AG09319 (cell line): ENCODE measurements around the gene RGS14.
A peak's percentile ranks its signal among the peaks of the same experiment; 100 is the strongest.

Experiments
- DNase-seq: peaks from one replicate; pipeline ENCODE4 v3.0.0-alpha.2; 2010; ENCODE audit warnings: low read depth; ENCODE audit errors: extremely low read depth
- TF ChIP-seq, protein P1 (sequence below): IDR thresholded peaks from 2 replicates; pipeline ENCODE4 v1.5.1; 2011; ENCODE audit warnings: low read depth, mild to moderate bottlenecking, inconsistent platforms, low read length, moderate library complexity

Gene RGS14

DNA sequence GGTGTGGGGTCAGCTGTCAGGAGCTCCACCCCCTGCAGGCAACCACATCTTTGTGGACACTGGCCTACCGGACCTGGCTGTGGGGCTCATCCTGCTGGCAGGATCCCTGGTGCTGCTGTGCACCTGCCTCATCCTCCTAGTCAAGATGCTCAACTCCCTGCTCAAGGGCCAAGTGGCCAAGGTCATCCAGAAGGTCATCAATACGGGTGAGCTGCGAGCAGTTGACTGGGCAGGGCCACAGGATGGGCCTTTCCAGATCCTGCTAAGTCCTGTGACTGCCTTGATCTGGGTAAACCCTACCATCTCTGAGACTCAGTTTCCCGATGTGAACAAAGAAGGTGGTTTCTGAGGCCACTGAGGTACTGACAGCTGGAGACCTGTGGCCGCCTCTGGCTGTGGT lies 36.3 kb downstream of the RGS14 start:
- TF ChIP-seq, protein P1, sequence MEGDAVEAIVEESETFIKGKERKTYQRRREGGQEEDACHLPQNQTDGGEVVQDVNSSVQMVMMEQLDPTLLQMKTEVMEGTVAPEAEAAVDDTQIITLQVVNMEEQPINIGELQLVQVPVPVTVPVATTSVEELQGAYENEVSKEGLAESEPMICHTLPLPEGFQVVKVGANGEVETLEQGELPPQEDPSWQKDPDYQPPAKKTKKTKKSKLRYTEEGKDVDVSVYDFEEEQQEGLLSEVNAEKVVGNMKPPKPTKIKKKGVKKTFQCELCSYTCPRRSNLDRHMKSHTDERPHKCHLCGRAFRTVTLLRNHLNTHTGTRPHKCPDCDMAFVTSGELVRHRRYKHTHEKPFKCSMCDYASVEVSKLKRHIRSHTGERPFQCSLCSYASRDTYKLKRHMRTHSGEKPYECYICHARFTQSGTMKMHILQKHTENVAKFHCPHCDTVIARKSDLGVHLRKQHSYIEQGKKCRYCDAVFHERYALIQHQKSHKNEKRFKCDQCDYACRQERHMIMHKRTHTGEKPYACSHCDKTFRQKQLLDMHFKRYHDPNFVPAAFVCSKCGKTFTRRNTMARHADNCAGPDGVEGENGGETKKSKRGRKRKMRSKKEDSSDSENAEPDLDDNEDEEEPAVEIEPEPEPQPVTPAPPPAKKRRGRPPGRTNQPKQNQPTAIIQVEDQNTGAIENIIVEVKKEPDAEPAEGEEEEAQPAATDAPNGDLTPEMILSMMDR: no peak
- DNase-seq: no peak

DNA sequence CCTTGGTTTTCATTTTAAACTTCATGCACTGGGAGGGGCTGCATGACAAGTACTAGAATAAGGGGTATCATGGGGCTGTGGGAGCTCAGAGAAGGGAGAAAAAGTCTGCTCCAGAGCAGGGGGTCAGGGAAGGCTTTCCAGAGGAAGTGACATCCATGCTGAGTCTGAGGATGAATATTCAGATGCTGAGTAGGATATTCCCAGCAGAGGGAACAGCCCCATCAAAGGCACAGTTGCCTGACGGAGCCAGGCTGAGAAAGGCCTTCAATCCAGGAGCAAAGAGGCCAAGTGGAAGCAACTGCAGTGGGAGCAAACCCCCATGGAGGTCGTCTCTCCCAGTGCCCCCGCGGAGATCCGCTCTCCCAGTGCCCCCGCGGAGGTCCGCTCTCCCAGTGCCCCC lies 38.4 kb downstream of the RGS14 start:
- TF ChIP-seq, protein P1: no peak
- no peak for DNase-seq

DNA sequence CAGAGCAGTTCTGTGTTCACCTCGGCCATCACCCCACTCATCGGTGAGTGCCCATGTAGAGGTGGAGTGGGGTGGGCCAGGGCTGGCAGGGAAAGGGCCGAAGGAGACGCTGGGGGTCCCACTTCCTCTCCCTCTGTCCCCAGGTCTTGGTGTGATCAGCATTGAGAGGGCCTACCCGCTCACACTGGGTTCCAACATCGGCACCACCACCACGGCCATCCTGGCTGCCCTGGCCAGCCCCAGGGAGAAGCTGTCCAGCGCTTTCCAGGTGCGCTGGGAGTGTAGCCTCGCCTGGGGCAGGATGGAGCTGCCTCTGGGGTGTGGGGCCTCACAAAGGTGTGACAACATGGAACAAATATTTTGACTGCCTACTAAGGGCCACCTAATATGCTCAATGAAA lies 39.1 kb downstream of the RGS14 start:
- no peak for DNase-seq
- TF ChIP-seq, protein P1: no peak

DNA sequence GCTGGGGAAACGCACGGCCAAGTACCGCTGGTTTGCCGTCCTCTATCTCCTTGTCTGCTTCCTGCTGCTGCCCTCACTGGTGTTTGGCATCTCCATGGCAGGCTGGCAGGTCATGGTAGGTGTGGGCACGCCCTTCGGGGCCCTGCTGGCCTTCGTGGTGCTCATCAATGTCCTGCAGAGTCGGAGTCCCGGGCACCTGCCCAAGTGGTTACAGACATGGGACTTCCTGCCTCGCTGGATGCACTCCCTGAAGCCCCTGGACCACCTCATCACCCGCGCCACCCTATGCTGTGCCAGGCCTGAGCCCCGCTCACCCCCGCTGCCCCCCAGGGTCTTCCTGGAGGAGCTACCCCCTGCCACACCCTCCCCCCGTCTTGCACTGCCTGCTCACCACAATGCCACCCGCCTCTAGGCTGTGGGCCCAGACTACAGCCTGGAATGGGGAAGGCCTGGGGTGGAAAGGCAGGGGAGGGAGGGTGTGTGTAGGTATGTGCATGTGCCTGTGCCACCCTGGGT lies 40.2 kb downstream of the RGS14 start:
- TF ChIP-seq, protein P1: no peak

DNA sequence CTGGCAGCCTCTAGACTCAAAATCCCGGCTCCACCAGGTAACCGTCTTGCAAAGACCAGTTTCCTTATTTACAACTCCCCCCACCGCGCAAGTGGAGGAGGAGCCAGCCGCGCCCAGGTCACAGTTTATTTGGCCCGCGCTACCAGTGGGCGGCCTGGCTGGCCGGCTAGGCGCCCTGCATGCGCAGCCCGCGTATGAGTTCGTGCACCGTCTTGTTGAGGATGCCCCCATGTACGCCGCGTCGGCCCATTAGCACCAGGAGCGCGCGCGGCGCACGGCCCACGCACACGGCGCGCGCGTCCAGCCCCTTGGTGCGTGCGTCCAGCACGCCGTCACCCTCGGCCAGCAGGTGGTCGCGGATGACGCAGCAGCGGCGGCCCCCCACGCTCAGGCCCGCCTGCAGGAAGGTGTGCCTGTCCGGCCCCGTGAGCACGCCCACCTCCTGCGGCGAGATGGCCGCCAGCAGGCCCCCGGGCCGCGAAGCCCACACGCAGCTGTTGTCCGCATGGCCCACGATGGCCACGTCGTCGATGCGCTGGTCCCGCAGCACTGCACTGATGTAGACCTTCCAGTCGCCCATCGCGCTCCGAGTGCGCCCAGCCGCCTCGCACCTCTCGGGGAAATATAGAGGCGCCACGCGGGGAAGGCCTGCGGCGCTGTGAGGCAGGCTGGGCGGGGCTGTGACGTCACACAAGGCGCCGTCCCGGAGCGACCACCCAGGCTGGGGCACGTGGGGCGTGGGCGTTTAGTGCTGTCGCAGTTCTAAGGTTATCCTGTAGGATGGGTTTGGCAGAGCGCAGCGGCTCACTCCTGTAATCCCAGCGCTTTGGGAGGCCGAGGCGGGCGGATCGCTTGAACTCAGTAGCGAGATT lies 42.5 kb downstream of the RGS14 start, which contains the start of gene PFN3:
TSS of gene PFN3 (minus strand) at position 665 of the 872 bp plus-strand sequence. CDS start at position 580, 85 bp downstream.
- no peak for DNase-seq
- TF ChIP-seq, protein P1: no peak

More for the DNA sequence above, 40.2 kb downstream of the RGS14 start:
- DNase-seq: no peak

DNA sequence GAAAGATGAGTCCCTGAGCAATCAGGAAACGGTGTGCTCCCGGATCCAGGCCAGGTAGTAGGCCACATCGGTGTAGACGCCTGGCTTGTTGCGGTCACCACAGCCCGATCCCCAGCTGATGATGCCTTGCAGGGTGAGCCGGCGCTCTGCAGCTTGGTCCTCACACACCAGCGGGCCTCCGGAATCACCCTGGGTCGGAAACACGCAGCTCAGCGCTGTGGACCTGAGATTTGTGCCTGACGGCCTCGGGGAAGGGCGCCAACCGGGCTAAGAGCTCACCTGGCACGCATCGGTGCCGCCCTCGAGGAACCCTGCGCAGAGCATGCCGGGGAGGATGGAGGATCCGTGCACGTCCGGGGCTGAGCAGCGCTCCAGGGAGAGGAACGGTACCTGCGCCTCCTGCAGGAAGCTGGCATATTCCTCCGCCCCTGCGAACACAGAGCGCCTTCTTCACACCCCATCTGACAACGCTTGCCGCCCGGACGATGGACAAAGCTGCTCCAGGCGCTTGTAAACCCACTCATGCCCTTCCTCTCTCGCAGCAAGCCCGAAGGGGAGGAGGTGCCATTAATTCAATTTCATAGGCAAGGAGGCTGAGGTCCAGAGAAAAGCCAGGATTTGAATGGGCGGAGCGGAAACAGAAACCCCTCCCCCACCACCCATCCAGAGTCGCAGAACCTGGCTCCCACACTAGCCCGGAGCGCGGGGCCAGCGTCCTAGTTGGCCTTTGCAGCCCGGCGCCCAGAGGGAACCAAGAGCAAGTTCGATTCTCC lies 44.7 kb downstream of the RGS14 start:
- TF ChIP-seq, protein P1: peak; percentile 34
- DNase-seq: no peak
